Stimulated activated CD4-positive, alpha-beta T cell treated with anti-CD3 and anti-CD28 coated beads, Interleukin-4, amount 100 ng/mL, for 24 hours (primary cell): ENCODE measurements around the gene NRIP2.
A peak's percentile ranks its signal among the peaks of the same experiment; 100 is the strongest.

Source experiments
- DNase-seq: peaks from one replicate; pipeline ENCODE4 v3.0.0-alpha.2; 2020

NRIP2 gene

DNA sequence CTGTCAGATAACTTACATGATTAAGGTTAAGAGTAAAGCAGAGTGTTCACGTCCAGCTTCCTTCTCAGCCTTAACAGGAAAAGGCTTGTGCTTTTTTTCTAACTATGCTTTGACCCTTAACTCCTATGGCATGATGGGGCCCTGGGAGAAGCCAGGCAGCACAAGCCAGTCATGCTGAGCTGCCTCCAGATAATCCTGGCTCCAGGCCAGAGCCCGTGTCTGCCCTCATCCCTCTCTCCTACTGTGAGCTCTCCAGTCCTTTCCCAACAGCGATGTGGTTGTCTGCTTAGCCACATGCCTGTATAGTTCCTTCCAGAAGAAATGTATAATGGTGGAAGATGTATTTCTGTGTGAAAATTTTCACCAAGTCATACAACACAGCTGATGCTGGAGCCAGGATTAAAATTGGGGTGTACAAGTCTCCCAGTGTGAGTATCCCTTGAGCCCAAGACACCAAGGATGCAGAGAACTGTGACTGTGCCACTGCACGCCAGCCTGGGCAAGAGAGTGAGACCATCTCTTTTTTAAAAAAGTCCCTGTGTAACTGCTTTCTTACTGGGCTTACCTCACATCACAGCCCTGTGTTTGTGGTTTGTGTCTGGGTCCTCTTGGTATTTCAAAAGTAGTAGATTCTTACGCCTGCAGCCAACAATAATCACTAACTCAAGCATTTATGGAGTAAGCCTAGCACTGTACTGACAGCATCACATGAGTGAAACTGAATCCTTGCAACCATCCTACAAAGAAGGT, 30.3 kb downstream of the NRIP2 start:
- DNase-seq = no peak

DNA sequence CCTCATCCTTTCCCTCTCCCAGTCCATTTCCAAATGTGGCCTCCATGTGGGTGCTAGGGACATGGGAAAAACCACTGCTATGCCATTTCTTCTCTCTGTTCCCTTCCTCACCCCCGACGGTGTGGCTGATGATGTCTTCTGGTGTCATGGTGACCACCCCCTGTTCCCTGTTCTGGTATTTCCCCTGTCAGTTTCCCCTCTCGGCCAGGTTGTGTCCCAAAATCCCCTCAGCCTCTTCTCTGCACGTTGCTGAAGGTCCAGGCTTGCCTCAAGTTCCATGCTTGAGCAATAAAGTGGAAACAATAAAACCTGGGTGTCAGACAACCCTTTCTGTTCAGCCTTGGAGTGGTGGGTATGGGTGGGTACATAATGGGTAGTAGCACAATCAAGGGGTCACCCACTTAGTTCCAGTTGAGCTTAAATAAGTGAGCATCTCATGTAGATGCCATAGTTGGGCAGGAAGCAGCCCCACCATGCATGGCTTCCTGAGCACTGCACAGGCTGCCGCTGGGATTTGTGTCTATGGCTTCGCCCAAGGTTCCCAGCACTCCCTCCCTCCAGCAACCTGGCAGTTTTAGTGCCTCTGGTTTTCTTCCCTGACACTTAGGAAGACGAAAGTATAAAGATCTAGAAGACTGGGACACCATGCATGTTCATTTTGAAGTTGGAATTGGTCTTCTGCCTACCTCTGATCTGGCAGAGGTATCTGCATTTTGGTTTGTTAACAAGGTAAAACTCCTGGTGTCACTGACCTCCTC, 31.0 kb downstream of the NRIP2 start:
- DNase-seq = no peak

DNA sequence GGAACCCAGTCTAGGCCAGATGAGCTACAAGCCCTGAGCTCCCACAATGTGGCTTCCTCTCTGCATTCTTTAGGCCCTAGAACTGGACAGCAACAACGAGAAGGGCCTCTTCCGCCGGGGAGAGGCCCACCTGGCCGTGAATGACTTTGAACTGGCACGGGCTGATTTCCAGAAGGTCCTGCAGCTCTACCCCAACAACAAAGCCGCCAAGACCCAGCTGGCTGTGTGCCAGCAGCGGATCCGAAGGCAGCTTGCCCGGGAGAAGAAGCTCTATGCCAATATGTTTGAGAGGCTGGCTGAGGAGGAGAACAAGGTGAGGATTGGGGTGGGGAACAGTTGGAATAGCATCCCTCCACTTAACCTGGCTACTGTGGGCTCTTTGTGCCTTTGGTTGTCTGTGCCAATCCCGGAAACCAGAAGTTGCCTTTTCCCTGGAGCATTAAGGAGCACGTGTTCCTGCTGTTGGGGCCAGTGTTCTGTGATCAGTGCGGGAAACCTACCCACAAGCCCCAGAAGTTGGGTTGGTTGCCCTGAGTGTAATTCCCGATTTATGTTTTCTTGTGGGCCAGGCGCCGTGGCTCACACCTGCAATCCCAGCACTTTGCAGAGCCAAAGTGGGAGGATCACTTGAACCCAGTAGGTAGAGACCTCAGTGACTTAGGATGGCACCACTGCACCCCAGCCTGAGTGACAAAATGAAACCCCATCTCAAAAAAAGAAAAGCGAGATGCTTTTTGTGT, 33.6 kb downstream of the NRIP2 start:
- no peak for DNase-seq

DNA sequence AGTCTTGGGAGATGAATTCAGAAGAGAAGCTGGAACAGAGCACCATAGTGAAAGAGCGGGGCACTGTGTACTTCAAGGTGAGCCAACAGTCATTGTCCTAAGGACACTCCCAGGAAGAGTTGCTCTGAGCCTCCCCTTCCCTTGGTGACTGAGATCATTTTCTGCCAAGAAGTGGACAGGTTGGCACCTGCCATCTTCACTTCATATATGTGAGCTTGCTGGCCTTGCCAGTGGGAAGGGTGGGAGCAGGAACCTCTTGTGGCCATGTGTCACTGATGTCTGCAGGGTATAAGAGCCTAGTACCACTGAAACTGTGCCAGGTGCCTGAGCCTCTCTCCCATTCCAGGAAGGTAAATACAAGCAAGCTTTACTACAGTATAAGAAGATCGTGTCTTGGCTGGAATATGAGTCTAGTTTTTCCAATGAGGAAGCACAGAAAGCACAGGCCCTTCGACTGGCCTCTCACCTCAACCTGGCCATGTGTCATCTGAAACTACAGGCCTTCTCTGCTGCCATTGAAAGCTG, 34.7 kb downstream of the NRIP2 start:
- DNase-seq = no peak

DNA sequence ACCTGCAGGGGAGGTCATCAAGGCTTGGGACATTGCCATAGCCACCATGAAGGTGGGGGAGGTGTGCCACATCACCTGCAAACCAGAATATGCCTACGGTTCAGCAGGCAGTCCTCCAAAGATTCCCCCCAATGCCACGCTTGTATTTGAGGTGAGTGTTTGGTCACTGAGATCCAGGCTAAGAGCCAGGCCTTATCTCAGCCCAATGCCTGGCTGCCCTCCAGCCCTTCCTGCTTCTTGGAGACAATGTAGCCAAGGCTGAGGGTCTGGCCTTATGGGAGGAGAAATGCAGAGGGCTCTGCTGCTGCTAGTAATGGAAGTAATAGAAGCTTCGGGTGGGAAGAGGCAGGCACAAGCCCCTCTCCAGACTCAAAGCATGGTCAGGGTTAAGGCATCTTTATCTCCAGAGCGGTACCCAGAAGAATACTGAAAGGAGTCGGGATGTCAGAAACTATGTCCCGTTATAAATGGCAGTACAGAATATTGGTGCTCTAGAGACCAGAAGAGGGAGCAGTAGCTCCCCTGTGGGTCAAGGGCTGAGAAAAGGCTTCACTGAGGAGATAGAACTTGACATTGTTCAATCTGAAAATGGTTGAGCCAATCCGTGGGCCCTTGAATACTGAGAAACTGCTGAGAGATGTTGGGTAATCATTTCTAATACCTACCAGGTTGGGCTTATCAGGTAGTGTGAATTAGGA, 37.0 kb downstream of the NRIP2 start:
- no peak for DNase-seq

DNA sequence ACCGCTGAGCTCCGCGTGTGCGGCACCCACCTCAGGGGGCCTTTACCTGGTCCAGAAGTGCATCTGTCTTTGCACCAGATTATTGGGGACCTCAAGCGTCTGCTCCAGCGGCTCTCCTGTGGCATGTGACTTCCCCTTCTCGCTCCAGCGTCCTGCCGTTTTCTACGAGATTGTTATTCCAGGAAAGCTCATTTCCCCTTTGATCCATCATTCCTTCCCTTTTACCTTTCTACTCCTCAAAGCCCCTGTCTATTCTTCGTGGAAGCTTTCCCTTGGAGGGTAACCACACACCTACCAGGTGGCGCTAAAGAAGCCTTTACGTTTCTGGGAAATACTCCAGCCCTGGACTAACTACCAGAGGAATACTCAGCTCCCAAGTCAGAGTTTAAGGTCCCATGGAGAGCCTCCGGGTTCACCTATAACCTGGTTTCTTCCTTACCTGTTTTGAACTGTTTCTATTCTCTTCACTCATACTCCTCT, 38.6 kb downstream of the NRIP2 start:
- no peak for DNase-seq

DNA sequence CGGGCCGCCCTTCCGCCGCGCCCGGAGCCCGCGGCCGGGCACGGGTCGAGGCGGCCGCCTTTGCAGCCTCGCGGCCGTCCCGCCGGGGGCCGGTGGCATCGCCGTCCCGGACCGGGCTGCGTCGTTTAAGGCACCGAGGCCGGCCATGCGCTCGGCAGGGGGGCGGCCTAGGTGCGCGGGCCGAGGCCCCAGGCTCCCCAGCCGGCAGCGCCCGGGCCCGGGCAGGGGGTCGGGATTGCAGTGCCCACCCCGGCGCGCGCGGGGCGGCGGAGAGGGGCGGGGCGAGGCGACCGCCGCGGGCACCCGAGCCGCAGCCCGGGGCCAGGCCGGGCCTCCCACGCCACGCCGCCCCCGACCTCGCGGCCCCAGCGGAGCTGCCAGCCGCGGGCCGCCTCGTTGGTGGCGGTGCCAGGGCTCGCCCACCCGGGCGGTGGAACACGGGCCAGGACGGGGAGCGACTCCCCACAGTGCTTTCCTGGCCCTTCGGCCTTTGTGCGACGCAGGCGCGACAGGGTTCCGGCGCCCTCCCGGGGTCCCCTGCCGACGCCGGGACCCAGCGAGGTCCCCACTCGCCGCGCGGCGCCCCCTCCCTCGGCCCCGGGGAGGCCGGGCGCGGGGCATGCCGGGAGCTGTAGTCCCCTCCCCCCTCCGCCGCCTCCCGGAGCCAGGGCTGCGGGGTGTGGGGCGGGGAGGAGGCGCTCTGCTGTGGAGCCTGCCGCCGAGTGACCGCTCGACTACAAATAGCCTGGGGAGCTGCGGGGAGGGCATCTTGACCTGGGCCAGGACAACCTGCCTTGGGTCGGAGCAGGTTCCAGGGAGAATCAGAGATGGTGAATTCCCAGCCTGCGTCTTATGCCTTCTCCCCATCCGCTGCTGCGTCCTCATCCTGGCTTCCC, 39.3 kb downstream of the NRIP2 start:
- DNase-seq = peak; percentile 71

DNA sequence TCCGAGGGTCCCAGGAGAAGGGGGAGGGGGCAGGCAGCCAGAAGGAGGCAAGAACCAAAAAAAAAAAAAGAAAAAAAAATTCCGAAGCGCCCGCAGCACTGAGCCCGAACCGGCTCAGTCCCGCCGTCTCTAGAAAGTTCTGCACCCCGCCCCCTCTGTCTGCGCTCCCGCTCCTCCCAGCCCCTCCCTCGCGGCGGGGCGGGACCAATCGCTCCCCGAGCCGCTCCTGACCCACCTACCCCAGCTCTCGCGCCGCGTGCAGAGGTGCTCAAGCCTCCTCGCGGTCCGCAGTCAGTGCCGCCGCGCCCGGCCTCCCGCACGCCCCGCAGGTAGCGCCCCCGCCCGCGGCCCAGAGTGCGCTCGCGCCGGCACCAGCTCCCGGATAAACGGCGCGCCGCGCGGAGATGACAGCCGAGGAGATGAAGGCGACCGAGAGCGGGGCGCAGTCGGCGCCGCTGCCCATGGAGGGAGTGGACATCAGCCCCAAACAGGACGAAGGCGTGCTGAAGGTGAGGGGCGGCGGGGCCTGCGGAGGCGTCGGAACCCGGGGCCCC, 40.0 kb downstream of the NRIP2 start, which contains the start of gene FKBP4:
Gene FKBP4, plus strand, starts transcription at position 235 of the 554 bp plus-strand sequence. Its CDS starts 170 bp downstream, at position 405.
- peak; percentile 91 for DNase-seq

DNA sequence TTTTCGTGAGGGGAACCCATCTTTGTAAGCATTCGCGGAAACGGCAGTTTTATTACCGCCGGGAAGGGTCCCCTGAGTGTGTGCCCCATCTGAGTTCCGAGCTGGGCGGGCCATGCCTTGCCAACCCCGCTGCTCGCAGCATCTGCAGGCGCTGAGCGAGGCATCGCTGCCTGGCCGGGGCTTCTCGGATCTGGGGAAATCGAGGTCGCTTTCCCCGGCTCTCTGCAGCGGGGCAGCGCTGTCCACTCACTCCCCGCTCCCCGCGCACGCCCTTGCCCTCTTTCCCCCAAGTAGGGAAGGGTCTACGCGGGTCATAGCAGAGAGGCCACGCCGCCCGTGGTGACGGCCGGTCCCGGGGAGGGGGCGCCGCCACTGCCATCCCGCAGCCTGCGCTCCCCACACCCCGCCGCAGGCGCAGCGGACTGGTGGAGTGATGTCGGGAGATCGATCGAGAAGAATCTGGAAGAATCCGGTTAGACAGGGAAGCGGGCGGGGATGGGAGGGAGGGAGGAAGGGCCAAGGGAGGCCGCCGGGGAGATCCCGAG, 40.6 kb downstream of the NRIP2 start:
- peak; percentile 26 for DNase-seq

DNA sequence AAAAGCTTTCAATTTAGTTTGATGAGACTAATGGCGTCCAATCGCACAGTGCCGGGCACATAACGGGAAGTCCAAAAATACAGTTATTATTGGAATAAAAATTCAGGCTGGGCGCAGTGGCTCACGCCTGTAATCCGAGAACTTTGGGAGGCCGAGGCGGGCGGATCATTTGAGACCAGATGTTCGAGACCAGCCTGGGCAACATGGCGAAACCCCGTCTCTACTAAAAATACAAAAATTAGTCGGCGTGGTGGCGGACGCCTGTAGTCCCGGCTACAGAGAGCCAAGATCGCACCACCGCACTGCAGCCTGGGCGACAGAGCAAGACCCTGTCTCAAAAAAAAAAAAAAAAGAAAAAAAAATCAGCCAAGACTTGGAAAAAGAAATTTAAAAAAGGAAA, 41.3 kb downstream of the NRIP2 start:
- DNase-seq = no peak

DNA sequence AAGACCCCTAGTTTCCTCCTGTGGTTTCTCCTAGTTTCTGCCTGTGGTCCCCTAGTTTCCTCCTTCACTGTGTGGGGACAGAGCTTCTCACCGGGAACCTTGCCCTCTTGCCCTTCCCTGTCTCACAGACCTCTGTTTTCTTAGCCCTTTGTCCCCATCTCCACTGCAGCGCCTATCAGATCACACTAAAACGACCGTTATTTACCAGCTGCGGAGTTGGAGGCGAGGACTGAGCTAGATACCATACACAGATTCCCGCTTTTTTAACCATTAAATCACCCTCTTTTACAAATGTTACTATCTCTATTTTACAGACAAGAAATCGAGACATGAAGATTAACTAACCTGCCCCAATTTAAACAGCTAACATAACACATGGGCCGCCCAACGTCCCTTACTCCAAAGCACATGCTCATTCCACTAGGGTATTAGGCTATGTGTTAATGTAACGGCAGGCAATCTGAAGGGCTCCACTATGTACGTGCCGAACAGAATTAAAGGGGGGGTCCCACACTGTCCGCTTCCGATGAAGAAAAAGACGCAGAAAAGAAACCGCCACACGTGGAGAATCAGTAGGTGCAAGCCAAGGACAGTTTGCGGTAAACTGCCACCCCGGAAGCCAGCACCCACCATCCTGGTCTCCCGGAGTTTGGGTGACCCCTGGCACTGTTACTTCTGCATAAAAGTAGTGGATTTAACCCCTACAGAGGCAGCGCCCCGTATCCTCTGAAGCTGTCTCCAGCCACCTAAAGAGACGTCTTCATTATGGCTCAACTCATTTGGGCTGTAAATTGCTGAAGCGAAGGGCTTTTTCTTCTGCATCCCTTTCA, 41.9 kb downstream of the NRIP2 start:
- no peak for DNase-seq

DNA sequence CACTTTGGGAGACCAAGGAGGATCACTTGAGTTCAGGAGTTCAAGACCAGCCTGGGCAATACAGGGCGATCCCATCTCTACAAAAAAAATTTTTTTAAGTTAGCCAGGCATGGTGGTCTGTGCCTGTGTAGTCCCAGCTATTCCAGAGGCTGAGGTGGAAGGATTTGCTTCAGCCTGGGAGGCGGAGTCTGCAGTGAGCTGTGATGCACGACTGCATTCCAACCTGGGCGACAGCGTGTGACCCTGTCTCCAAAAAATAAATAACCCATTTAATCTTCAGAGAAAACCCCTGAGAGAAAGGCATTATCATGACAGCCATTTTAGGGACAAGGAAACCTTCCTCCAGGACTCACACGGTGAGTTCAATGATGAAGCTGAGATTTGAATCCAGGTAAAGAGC, 43.7 kb downstream of the NRIP2 start:
- DNase-seq = no peak

DNA sequence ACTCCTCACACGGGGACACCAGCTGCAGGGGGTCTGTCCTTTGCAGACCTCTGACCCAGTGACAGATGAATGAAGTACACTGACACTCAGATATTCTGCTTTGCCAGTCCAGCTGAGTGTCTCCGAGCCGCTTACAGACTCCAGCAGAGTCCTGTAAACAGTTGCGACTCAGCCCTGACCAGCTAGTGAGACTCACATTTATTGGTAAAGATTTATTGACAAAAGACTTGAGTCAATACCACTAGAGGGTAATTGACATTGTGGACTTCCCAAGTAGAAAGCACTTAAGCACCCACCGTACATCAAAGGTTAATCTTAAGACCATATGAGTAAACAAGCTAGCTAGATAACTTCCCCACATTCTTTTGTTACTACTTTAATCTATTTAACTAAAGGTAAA, 49.8 kb downstream of the NRIP2 start:
- no peak for DNase-seq

DNA sequence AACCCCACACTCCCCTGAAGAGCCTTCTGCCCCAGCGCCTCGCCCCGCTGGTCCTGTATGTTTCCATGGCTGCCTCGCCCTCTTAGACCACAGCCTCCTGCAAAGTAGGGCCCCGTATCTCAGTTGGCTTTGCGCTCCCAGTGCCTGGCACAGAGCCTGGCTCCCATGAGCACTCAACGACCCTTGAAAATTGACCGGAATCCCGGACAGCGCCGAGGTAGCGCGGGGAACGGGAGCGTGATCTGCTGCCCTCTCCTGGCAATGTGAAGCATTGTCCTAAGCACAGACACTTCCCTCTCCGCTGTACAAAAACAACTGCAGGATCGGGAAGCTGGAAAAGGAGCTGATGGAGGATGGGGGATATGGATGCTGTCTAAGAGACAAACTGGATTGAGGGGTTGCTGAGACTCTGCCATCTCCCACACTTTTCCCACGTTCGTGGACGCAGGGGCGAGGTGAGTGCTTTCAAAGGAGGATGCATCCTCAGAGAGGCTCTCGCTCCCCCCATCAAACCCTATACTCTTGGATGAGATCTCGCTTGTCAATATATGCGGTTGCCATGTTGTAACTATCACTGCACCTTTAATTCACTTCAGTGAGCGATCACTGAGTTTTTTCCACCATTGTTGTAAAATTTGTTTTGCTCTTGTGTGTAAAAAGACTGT, 50.8 kb downstream of the NRIP2 start:
- peak; percentile 48 for DNase-seq

DNA sequence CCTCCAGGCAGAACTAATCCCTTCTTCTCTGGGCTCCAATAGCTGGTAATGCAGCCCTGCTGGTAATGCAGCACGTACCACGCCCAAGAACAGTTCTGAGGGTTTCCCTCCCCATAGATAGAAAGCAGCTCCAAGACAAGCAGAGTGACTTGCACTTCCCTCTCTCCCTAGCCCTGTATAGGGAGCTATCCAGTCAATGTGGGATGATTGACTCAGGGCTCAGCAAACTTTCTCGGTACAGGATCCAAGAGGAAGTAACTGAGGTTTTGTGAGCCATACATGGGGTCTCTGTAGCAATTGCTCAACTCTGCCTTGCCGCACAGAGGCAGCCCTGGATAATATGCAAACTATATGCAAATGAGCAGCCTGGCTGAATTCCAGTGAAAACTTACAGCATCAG, 55.6 kb downstream of the NRIP2 start:
- DNase-seq = no peak

DNA sequence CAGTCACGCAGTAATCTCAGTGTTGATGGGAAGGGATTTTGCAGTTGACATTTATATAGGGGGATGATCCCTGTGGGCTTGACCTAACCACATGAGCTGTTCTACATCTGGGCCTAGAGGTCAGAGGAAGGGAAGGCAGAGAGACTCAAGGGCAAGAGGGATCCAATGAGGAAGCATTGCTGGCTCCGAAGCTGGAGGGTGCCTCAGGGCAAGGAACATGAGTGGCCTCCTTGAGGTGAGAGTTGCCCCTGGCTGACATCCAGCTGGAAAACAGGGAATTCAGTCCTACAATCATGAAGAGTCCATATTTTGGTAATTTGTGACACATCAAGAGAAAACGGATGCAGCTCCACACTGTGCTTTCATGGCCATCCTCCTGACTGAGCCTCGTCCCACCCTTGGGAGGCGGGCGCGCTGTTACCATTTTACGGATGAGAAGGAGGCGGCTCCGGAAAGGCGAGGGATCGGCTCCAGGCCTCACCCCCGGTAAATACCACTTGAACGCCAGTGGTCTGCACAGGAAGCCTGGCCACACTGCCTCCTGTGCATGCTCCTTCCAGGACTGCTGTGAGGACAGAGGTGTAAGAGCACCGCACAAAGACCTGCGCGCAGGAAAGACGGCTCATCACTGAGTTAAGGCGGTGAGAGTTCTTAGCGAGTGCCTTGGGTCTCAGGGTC, 58.6 kb downstream of the NRIP2 start:
- no peak for DNase-seq

DNA sequence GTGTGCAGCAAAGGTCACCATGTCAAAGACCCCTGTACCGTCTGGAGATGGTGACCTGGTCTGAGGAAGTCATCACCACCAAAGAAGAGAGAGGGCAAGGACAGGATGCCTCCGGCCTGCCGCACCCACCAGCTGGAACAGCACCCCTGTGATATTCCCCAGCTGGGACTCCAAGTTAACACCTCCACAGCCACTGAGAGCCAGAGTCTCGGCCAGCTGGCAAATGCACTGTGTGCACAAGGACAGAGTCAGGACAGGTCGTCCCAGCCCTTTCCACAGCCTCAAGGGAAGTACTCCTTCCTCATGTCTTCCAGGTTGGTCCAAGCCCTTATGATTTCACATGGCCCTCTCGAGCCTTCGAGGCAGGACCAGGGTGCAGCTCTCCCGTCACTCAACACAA, 59.4 kb downstream of the NRIP2 start:
- DNase-seq = no peak
